OCI-LY1 (cell line): ENCODE data around the gene MGST3.
"Not testable (repeated sequence)": the region's sequence is repeated elsewhere in the genome, so short reads cannot be mapped to it uniquely, and the experiment has no call there.

Experiments used
- H2AFZ ChIP-seq: fragments of 200-600 bp; sonication (generic), shearing (Covaris generic); 2 replicates; pipeline ENCODE4 v1.6.0; 2014; ENCODE audit warnings: antibody characterized with exemption, mild to moderate bottlenecking, low read length
- H3F3A ChIP-seq: fragments of 200-600 bp; sonication (generic), shearing (Covaris generic); 2 replicates; pipeline ENCODE4 v1.6.0; 2014; ENCODE audit warnings: mild to moderate bottlenecking, antibody characterized with exemption, low read length, moderate library complexity; ENCODE audit not compliant: insufficient read depth
- H3K27ac ChIP-seq: fragments of 200-600 bp; sonication (generic); 2 replicates; pipeline ENCODE4 v1.5.1; 2014; ENCODE audit warnings: low read length, mixed run types, mild to moderate bottlenecking, low read depth; ENCODE audit not compliant: poor library complexity, severe bottlenecking
- H3K27me3 ChIP-seq: fragments of 200-600 bp; sonication (generic); 2 replicates; pipeline ENCODE4 v1.6.0; 2014; ENCODE audit warnings: antibody characterized with exemption, mild to moderate bottlenecking, low read length, moderate library complexity; ENCODE audit not compliant: insufficient read depth
- H3K36me3 ChIP-seq: fragments of 200-600 bp; sonication (generic); 2 replicates; pipeline ENCODE4 v1.6.1; 2014; ENCODE audit warnings: mild to moderate bottlenecking, antibody characterized with exemption, low read length, moderate library complexity, mixed read lengths; ENCODE audit not compliant: insufficient read depth
- H3K4me1 ChIP-seq: fragments of 200-600 bp; sonication (generic); 2 replicates; pipeline ENCODE4 v1.5.1; 2014; ENCODE audit warnings: mild to moderate bottlenecking, low read length, moderate library complexity; ENCODE audit not compliant: insufficient read depth, severe bottlenecking
- H3K4me2 ChIP-seq: fragments of 200-600 bp; sonication (generic), shearing (Covaris generic); 2 replicates; pipeline ENCODE4 v1.6.1; 2014; ENCODE audit warnings: low read length
- H3K4me3 ChIP-seq: fragments of 200-600 bp; sonication (generic); 2 replicates; pipeline ENCODE4 v1.5.1; 2014; ENCODE audit warnings: low read length, low read depth, mild to moderate bottlenecking, mixed read lengths; ENCODE audit not compliant: poor library complexity, severe bottlenecking
- H3K79me2 ChIP-seq: fragments of 200-600 bp; shearing (Covaris generic); 2 replicates; pipeline ENCODE4 v1.6.1; 2016; ENCODE audit warnings: mixed run types, low read length, mixed read lengths; ENCODE audit not compliant: insufficient read depth
- H3K9ac ChIP-seq: fragments of 200-600 bp; sonication (generic), shearing (Covaris generic); 2 replicates; pipeline ENCODE4 v1.6.1; 2014; ENCODE audit warnings: mild to moderate bottlenecking, low read length, mixed read lengths
- H3K9me2 ChIP-seq: fragments of 200-600 bp; sonication (generic), shearing (Covaris generic); 2 replicates; pipeline ENCODE4 v1.6.1; 2014; ENCODE audit warnings: low read depth, mild to moderate bottlenecking, low read length, mixed read lengths
- H3K9me3 ChIP-seq: fragments of 200-600 bp; shearing (Covaris generic); 2 replicates; pipeline ENCODE4 v1.6.1; 2014; ENCODE audit warnings: low read length, mixed read lengths
- H4K20me1 ChIP-seq: fragments of 200-600 bp; sonication (generic), shearing (Covaris generic); 2 replicates; pipeline ENCODE4 v1.6.0; 2016; ENCODE audit warnings: mild to moderate bottlenecking, low read length; ENCODE audit not compliant: insufficient read depth
- CTCF ChIP-seq: fragments of 200-600 bp; sonication (generic), shearing (Covaris generic); IDR thresholded peaks from 2 replicates; pipeline ENCODE4 v1.5.1; 2017; ENCODE audit warnings: mild to moderate bottlenecking, antibody characterized with exemption, low read length, moderate library complexity, mixed read lengths
- EZH2 ChIP-seq: fragments of 200-600 bp; sonication (generic), shearing (Covaris generic); IDR thresholded peaks from 2 replicates; pipeline ENCODE4 v1.8.0; 2017; ENCODE audit warnings: borderline replicate concordance, mixed run types, mild to moderate bottlenecking, antibody characterized with exemption, low read length, moderate library complexity, mixed read lengths

The MGST3 gene

GRCh38 chr1:165637427-165637826 lies 6.4 kb downstream of the MGST3 start:
- H3K9me3 ChIP-seq: no peaks in the 10 kb centered on the region
- no peak overlapping the region for H2AFZ ChIP-seq
- H3K4me3 ChIP-seq: no peak overlapping the region
- H3K4me1 ChIP-seq: no peaks in the 10 kb centered on the region
- H3K27ac ChIP-seq: no peak overlapping the region
- H3K79me2 ChIP-seq: no peaks in the 10 kb centered on the region
- TF ChIP-seq EZH2: no peak
- no peak for TF ChIP-seq CTCF
- H3K4me2 ChIP-seq: no peak overlapping the region
- no peaks in the 10 kb centered on the region for H4K20me1 ChIP-seq
- H3K27me3 ChIP-seq: no peaks in the 10 kb centered on the region; the same call in 1 of the 2 replicates
- no peaks in the 10 kb centered on the region for H3K9me2 ChIP-seq
- H3F3A ChIP-seq: no peaks in the 10 kb centered on the region
- no peak overlapping the region for H3K9ac ChIP-seq
- H3K36me3 ChIP-seq: no peaks in the 10 kb centered on the region

- H3K4me2 ChIP-seq, H3K9me2 ChIP-seq, H3F3A ChIP-seq, H3K9me3 ChIP-seq, H3K4me1 ChIP-seq, H3K79me2 ChIP-seq, H3K36me3 ChIP-seq, H3K27me3 ChIP-seq, H3K4me3 ChIP-seq, H3K9ac ChIP-seq, H4K20me1 ChIP-seq, H2AFZ ChIP-seq, H3K27ac ChIP-seq: not testable (repeated sequence)
These were observed 7.2 kb downstream of the MGST3 start for GRCh38 chr1:165638211-165638610.

GRCh38 chr1:165639821-165640623 lies 9.0 kb downstream of the MGST3 start:
- H3K4me1 ChIP-seq: no peaks in the 10 kb centered on the region
- no peak overlapping the region for H3K9ac ChIP-seq
- no peaks in the 10 kb centered on the region for H3K79me2 ChIP-seq
- TF ChIP-seq EZH2 (no peak), CTCF (no peak)
- H3F3A ChIP-seq: no peaks in the 10 kb centered on the region
- no peak overlapping the region for H3K4me2 ChIP-seq
- H3K9me3 ChIP-seq: no peaks in the 10 kb centered on the region
- no peaks in the 10 kb centered on the region for H3K9me2 ChIP-seq
- H2AFZ ChIP-seq: no peak overlapping the region
- no peaks in the 10 kb centered on the region; the same call in 1 of the 2 replicates for H3K27me3 ChIP-seq
- H3K36me3 ChIP-seq: no peaks in the 10 kb centered on the region
- H4K20me1 ChIP-seq: no peaks in the 10 kb centered on the region
- no peak overlapping the region for H3K27ac ChIP-seq
- no peak overlapping the region for H3K4me3 ChIP-seq
